Peyer's patch (tissue), 4 donors: ENCODE results near the gene EPHA5.

Experiments used
- CTCF ChIP-seq, 6 experiments: fragments of 450-650 bp in 4 of 6; fragments of 200-600 bp in 2 of 6; sonication (generic) in 1 of 6; IDR thresholded peaks; one replicate each; pipeline ENCODE4 v1.5.1; 2017 to 2019; ENCODE audit warnings: antibody characterized with exemption in 6 of 6, mild to moderate bottlenecking in 3 of 6, moderate library complexity in 1 of 6
- POLR2A ChIP-seq, 2 donors: fragments of 450-650 bp; IDR thresholded peaks; one replicate each; pipeline ENCODE4 v1.5.1; 2017; ENCODE audit warnings: antibody characterized with exemption in 2 of 2, mild to moderate bottlenecking in 2 of 2, moderate library complexity in 2 of 2

DNA sequence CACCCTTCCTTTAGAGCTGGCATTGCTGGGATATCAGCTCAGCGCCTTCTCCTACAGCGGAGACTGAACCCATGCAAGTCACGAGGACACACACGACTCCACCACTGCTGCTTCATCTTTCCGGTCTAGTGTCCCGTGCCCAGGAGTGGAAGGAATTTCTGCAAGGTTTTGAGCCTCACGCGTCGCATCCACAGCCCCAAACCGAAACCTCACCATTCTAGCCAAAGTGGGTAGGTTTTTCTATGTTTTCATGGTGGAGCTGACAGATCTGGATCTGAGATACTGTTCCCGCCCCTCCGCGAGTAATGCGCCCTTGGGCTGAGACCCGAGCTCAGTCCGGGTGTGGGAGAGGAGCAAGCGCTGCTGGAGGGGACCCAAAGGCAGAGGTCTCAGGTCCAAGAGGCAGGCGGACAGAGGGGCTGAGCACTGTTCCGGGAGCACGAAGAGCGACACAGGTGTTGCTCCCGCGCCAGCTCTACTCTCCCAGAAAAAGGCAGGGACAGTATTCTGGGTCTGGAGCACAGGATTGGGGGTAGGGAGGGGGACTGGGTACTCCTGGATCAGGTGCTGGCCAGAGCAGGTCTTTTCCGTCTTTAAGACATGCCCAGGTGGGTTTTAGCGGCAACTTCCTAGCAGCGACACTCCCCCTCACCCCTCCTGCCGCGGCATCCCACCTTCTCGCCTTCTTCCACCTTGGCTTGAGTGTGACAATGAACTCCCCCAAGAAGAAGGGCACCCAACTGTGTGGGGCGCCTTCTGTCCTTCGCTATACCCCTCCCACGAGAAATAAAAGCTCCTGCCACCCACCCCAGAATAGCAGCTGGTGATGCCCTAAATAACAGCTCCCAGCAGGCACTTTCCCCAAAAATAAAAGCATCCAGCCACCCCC is 1.8 kb downstream of the EPHA5 start:
- TF ChIP-seq CTCF (IDR thresholded peaks at IDR 0.05) (no peak), POLR2A (IDR thresholded peaks at IDR 0.05) (no peak)
